HPDE6-E6E7 (cell line): Measurements from ENCODE around the gene GPR26.

Experiments
- DNase-seq: peaks from one replicate; pipeline ENCODE4 v3.0.0; 2011; ENCODE audit warnings: missing footprints; ENCODE audit errors: extremely low spot score

The GPR26 gene, protein sequence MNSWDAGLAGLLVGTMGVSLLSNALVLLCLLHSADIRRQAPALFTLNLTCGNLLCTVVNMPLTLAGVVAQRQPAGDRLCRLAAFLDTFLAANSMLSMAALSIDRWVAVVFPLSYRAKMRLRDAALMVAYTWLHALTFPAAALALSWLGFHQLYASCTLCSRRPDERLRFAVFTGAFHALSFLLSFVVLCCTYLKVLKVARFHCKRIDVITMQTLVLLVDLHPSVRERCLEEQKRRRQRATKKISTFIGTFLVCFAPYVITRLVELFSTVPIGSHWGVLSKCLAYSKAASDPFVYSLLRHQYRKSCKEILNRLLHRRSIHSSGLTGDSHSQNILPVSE

DNA sequence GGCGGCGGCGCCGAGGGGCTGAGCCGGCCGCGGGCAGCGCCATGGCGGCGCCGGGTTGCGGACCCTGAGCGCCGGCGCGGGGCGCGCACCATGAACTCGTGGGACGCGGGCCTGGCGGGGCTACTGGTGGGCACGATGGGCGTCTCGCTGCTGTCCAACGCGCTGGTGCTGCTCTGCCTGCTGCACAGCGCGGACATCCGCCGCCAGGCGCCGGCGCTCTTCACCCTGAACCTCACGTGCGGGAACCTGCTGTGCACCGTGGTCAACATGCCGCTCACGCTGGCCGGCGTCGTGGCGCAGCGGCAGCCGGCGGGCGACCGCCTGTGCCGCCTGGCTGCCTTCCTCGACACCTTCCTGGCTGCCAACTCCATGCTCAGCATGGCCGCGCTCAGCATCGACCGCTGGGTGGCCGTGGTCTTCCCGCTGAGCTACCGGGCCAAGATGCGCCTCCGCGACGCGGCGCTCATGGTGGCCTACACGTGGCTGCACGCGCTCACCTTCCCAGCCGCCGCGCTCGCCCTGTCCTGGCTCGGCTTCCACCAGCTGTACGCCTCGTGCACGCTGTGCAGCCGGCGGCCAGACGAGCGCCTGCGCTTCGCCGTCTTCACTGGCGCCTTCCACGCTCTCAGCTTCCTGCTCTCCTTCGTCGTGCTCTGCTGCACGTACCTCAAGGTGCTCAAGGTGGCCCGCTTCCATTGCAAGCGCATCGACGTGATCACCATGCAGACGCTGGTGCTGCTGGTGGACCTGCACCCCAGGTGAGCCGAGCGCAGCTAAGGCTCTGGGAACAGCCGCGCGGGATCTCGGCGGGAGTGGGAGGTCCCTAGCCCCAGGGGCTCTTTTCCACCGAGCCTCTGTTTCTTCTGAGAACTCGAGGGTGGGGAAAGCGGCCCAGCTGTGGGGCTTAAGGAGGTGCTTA, at the start of gene GPR26:
TSS of gene GPR26 (plus strand) at position 38 of the 919 bp plus-strand sequence. CDS start at position 91, 53 bp downstream.
- DNase-seq, result no peak

DNA sequence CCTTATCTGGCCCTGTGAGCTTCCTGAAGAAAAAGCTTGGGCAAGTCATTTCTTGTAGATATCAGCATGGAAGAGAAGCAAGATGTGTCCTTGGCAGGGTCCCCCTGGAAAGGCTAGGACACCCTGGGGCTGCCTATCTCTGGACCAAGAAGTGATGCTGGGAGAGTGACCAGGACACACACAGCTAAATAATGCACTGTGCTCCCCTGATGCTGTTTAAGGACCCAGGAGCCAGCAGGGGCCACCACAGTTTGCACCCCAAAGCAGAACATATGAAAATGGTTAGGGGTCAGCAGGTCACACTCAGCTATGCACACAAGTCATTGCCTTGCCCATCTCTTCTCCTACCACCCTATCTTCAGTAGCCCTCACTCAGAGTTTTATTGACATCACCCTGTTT, 47.9 kb upstream of the GPR26 start:
- DNase-seq, result no peak

DNA sequence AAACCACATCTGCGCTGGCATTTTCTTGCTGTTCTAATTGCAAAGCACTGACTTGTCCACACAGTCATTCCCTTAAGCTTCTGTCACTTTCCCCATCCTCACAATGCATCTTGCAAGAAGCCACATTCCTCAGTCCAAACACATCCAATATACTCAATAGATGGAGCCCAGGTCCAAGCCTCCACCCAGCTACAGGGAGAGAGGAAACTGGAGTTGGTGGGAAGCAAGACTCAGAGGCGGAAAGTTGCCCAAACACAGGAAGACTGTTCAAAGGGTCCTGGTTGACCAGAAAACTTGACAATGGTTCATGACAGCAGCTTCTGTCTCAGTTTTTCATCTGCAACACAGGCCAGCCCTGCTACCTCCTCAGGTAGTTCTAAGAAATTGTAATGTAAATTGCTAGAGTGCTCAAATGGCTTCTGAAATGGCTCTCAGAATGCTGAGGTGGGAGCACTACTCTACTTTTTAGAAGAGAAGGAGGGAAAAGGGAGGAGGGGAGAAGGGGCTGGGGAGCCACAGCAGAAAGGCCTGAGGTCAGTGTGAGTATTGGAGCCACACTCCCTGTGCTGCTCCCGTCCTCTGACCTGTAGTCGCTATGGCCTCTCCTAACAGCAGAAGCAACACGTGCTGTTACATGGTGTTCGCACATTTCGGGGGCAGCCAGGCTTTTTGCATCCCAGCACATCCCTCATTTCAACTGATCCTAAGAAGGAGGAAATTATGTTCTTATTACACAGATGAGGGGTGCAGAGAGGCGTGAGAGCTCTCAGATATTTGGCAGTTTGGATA, 46.9 kb upstream of the GPR26 start:
- no peak for DNase-seq

DNA sequence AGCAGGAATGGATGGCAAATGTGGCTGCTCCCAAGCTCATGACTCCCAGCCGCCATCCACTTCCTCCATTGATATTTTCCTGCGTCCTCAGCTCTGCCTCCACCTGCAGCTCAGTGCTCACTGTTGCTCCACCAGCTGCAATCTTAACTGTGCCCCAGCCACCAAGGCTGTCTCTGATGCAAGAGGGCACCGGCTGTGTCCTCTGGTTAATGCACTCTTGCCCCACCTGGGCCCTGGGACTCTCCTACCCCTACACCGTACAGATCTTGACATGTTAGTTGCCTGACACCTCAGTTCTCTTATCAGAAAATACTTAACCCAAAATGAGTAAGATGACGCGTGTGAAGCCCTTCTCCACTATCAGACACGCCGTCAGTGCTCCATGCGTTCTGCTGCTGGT, 45.5 kb upstream of the GPR26 start:
- no peak for DNase-seq

DNA sequence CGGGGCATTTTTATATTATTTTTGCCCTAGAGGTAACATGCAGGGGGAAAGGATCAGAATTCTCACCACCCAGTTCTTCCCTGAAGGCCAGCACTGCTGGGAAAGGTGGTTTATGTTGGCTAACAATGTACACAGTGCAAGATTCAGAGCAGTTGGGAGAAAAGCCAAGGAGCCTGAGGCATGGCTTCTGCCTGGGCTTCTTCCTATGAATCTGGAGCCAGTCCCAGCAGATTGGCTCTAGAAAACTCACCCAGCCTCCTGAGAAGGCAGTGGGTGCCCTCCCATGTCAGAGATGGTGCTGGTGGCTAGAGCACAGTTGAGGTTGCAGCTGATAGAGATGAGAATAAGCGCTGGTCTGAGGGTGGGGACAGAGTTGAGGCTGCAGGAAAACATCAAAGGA, 44.7 kb upstream of the GPR26 start:
- no peak for DNase-seq

DNA sequence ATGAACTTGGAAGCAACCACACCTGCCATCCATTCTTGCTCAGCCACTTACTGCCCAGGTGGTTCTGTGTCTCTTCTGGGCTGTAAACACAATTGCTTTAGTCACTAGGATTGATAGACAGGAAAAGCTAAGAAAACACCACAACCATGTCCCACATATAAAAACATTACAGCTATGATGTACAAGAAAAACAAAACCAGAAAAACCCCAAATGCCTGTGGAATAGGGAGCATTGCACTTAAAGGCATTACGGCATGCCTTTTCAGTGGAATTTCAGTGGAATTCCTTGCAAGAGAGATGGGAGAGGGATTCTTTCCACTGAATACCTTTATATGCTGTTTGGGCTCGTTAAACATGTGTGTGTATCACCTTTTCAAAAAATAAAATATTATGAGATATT, 44.2 kb upstream of the GPR26 start:
- no peak for DNase-seq

DNA sequence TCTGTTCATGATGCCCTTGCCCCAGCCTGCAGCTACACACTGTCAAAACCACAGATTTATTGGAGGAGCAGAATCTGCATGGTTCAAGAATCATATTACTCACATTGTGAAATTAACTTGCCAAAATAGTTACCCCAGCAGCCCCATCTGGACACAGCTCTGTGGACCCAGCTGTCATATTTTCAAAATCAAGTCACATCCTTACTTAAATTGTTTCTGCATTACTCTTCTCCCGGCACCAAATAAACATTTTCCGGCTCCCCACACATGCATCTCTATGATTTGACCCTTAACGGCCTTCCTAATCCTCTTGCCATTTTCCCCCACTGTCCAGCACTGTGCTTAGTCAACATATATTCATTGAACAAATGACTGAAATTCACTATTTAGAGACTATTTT, 43.8 kb upstream of the GPR26 start:
- DNase-seq, result no peak

DNA sequence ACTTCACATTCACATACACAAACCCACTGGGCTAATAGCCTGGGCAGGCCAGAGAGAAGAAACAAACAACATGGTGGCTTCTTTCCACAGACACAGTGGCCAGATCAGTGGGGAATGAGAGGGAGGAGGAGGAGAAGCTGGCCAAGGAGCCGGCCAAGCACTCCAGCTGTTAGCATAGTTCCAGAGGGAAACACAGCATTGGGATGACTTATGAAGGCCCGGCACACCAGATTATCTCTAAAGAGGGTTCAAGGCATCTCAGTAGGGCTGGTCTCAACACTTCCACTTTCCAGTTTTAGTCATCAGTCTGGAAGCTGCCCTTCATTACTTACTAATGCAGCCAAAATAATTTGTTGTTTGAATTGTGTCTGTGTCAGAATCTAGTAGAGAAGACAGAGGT, 42.1 kb upstream of the GPR26 start:
- no peak for DNase-seq

DNA sequence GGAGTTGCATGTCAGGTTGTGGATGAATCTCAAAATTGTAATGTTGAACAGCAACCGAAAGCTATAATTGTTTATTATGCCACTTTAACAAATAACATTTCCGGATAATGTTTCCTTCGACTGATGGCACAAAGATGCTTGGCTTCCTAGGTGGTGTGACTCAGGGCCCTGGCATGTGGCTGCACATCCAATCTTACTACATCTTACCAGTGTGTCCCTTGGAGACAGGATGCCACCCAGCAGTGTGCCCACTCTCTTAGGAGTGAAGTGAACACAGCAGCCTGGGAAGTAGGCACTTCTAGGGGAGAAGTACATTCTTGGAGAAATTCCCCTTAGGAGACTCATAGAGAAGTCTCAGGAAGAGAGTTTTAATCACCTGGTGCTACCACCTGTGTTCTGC, 33.0 kb upstream of the GPR26 start:
- DNase-seq, result no peak

DNA sequence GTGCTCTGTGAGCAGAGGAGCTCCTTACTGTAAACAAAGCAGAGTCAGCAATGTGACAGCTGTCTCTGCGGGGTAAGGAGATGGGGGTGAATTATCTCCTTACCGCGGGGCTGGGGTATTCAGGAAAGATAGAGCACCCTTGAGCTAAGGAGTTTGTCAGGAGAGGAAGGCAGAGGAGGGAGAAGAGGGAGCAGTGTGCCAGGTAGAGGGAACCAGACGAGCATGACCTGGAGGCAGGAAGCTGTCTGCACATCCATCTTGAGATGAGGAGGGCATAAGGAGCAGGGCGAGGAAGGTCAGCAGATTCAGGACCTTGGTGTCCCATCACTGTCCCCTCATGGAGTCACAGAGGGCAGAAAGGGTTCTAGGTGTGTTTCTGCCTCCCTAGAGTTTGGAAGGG, 32.5 kb upstream of the GPR26 start:
- no peak for DNase-seq

DNA sequence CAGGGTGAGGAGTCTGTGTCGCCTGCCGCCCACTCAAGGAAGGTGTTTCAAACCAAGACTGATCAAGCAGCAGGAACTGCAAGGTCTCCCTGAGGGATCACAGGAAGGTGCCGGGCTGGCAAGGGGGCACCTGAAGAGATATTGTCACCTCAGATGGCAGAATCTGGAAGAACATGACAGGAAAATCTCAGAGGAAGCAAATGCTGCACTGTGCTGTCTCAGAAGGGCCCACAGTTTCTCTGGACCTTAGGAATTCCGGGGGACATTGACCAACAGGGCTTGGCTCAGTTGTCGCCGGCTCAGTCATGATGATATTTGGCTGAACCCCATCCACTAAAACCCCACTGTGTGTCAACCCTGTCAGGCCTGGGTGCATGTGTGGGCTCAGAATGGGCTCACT, 31.9 kb upstream of the GPR26 start:
- no peak for DNase-seq

DNA sequence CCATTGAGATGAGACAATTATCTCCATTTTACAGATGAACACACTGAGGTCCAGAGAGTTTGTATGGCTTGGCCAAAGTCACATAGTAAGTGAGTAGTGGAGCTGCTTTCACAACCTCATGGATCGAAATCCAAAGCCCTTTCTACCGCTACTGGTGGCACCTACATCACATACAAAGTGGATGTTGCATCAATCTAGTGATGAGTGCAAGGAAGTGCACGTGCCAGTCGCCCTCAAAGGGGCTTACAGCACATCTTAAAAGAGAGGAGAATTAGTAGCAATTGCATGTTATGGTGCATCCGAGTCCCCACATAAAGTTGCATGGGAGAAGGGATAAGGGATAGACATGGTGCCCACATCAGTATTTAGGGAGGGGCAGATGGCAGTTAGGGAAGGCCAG, 31.0 kb upstream of the GPR26 start:
- DNase-seq, result no peak

DNA sequence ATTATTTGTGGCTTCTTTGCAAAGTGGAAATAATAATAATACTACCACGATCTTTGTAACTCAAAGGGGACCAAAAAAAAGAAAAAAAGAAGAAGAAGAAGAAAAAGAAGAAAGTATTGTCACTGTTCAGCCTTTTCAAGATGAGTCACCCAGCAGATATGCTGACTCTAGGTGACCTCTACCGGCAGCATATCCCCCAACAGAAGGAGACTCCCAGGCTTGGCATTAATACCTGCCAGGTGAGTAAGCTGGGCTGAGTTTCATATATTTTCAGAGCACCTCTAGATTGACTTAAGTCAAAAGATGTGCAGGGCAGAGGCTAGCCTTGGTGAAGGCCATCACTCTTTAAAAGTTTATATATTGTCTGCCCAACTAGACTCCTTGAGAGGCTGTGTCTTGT, 30.4 kb upstream of the GPR26 start:
- DNase-seq, result no peak

DNA sequence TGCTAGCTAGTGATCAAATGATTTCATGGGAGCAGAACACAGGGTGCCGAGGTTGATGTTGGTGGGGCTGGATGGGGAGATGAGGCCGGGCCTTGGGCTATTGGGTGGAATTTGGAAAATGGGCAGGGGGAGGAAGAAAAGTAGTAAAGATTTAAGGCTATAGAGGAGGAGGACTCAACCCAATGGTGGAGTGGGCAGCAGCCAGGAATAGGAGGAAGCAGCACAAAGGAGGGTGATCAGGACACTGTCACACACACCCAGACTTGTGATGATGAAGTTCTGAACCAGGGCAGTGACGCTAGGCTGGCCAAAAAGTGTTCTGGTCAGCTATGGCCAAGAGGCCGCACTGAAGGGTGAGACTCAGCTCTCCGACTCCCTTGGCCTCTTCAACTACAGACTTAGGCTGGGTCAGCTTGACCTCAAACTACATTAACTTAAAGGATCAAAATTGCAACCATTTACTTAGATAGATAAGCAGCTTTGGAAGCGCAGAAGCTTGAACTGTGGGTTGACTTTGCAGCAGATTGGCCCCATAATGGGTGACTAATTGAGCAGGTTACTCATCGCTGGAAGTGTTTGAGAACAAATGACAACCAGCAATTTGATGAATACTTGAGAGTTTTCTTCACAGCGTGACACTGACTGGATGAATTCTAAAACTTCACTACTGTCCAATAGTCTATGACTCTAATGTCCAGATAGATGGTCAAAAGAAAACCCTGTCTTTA, 29.4 kb upstream of the GPR26 start:
- DNase-seq, result no peak

DNA sequence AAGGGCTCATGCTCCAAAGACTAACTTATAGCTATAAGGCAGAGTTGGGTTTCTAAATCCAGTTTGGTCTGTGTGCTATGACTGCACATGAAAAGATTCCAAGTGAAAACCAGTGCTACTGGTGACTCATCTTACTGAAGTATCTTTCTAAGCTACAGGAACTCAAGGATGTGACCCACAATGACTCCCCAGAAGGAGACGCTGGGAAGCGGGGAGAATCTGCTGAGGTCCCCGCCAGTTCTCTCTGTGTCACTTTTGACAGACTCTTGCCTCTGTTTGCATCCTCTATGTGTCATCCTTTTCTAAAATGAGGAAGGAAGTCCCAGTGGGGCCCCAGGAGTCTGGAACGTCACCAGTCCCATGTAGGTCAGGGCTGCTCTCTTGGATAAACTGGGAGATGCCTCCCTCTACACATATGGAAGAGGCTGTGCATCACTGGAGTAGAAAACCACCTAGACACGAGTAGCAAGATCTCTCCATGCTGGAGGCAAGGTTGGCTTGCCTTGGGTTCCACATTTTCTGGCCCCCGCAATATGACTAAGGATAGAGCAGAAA, 28.8 kb upstream of the GPR26 start:
- no peak for DNase-seq

DNA sequence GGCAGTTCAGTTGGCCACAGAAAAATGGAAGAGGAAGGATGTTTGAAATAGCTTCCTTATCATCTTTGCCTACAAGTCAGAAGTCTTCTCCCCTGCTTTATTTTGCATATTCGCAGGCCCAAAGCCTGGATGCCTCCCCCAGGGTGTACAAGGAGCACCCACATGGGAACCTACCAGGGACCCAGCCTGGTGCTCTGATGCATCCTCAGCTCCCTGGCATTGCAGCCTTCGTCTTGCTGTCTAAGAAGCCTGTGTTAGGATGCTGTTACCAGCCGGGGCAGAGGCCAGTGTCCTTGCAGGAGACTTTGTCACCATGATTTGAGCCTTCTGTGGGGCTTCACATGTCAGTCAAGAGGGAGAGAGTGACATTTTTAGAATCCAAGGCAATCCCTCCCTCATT, 27.0 kb upstream of the GPR26 start:
- DNase-seq, result no peak

DNA sequence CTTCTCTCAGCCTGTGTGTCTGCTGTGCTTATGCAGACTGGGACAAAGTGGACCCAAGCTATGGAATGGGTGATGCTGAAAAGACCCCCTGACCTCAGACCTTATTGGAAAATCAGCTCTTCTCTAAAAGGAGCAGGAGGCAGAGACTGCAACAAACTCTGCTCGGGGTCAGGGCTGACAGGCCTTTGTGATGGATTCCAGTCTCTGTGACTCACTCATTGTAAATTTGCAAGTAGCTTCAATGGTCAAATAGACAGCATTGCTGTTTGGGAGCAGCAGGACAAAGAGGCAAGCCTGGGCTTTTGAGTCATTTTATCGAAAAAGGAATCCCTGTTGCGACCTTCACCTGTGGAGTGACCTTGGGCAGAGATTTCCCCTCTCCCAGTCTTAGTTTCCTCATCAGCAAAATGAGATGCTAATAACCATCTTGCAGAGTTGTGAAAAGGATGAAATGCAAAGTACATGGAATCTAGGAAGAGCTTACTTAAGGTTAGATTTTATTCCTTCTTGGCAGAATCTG, 26.1 kb upstream of the GPR26 start:
- DNase-seq, result no peak

DNA sequence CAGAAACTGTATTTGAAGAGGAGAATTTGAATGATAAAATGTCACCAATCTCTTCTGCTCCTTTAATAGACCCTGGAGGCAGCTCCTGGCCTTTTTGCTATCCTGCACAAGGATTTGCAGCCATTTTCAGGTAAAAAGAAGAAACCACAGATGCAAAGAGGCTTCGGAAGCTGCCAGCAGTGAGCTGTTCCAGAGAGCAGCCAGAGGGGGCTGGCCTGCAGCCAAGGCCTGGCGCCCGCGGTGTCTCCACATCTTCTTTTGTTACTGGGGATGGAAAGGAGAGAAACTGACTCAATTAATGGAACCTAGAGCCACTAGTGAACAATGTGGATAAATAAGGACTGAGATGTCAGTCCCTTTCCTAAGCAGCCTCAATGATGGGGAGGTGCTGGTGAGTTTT, 23.9 kb upstream of the GPR26 start:
- DNase-seq, result no peak

DNA sequence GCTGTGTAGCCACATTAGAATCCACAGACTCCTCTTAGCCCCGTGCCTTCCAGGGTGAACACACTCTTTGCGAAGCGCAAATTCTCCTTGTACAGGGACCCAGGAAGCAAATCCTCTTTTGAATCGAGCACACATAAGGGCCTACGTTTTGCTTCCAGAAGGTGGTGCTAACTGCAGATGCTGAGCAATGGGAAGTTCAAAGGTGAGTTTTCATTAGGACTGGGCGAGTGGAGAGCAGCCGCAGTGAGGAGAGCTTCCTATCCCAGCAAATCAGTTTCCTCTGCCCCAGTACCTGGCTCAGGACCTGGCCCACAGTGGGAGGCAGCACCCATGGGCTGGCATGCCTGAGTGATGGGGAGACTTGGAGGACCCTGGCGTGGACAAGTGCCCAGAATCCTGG, 23.5 kb upstream of the GPR26 start:
- DNase-seq, result no peak

DNA sequence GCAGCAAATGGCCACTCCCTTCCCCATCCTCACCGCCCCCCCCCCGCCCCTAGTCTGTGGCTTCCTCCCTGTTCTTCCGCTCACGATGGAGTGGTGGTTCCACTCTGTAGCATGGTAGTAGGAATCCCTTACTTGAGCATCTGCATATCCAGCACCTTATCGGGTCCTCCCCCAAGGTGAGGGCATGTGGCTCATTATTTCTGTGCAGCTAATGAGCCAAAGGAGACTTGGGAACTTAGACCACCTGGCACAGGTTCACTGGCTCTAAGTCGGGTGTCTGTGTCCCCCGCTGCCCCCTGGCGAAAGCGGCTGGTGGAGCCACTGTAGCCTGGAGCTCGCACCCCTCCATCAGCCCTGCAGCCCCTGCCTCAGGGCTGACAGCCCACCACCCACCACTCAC, 22.8 kb upstream of the GPR26 start:
- DNase-seq, result no peak

DNA sequence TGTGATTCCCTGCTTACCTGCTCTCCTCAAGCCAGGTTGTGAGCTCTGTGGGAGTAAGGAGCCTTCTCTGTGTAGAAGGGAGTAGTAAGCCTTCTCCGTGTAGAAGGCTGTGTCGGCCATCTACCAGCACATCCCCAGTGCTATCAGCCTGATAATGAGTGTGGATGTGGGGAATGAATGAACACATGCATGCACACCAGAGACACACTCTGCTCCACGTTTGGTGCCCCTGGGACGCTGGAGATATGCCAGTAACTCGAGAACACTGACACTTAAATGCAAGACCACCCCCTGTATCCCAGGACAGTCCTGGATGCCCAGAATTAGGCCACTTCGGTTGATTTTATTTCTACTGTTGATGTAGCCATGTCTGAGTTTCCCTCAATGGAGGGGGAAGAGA, 21.1 kb upstream of the GPR26 start:
- DNase-seq, result no peak
